Measurements from ENCODE around the gene TBX2. TPM values are rescaled to one million over a fixed set of nuclear protein-coding genes. Genes with fewer than 3 reads are reported as not detected.

The TBX2 gene
- total RNA-seq, 2 experiments from 2014 or later: 0.06 TPM; not detected in 1

DNA sequence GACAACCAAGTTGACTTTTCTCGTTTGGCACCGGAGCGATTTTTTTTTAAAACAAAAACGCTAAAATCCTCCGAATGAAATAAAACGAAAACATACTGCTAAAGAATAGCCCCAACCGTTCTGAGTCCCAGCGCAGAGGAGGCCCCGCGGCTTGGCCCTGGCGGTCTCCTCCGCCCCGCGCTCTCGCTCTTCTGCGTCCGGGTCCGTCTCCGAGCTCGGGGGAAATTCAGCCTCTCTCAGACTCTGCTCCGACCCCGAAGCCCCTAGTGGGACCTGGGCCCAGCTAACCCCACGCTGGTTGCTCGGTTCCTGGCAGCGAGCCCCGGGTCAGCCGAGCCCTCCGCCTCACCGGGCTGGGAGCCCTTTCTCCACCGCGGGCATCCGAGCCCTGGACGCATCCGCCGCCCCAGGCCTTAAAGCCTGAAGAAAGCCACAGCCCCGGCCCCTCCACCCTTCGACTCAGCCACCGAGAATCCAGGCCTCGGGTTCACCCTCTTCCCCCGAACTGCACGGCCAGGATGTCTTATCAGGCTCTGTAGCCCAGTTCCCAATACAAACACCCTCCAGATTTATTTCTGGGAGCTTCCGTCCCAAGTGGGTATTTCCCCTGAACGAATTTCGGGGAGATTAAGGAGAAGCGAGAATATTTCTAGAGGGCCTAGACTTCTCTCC is 1.2 kb downstream of the TBX2 start:
- Histone ChIP-seq H3K4me1 (ENCODE audit: insufficient read depth, low read length) (peaks cover 80% of the 10 kb centered on the region), H3K27me3 (ENCODE audit: control insufficient read depth in 1 of 2, insufficient read depth in 2 of 2, low read length in 2 of 2) (peaks cover 75 to 87% of the 10 kb centered on the region in 2 experiments), H3K9me3 (ENCODE audit: control insufficient read depth in 1 of 2, insufficient read depth in 1 of 2, low read length in 2 of 2) (peaks cover 0 to 53% of the 10 kb centered on the region in 2 experiments), H3K27ac (ENCODE audit: low read depth in 1 of 2, low read length in 2 of 2) (no peak overlapping the region), H3K36me3 (ENCODE audit: insufficient read depth, low read length) (no peaks in the 10 kb centered on the region), H3K4me3 (ENCODE audit: low read length) (peak overlapping the region; percentile 10)
- H3K4me3 Mint-ChIP-seq: peak overlapping the region; percentile 71
- ChIA-PET CTCF (no interaction called here), POLR2A (no interaction called here)
- H3K9me3 Mint-ChIP-seq: no peaks in the 10 kb centered on the region
- peaks cover 48% of the 10 kb centered on the region for H3K4me1 Mint-ChIP-seq (ENCODE audit: low read depth)
- no peak for ATAC-seq (ENCODE audit: poor library complexity)
- DNase-seq: peak in 1 of 14 experiments; percentile 15
- intact Hi-C loops (cut with DNase I, micrococcal nuclease): loop anchor here in 1 of 2 experiments (10.0 kb wide), 2 partner anchors 266 to 676 kb away; no protein-coding TSS in a partner anchor
- H3K27ac Mint-ChIP-seq: no peak overlapping the region
- TF ChIP-seq, protein P1, sequence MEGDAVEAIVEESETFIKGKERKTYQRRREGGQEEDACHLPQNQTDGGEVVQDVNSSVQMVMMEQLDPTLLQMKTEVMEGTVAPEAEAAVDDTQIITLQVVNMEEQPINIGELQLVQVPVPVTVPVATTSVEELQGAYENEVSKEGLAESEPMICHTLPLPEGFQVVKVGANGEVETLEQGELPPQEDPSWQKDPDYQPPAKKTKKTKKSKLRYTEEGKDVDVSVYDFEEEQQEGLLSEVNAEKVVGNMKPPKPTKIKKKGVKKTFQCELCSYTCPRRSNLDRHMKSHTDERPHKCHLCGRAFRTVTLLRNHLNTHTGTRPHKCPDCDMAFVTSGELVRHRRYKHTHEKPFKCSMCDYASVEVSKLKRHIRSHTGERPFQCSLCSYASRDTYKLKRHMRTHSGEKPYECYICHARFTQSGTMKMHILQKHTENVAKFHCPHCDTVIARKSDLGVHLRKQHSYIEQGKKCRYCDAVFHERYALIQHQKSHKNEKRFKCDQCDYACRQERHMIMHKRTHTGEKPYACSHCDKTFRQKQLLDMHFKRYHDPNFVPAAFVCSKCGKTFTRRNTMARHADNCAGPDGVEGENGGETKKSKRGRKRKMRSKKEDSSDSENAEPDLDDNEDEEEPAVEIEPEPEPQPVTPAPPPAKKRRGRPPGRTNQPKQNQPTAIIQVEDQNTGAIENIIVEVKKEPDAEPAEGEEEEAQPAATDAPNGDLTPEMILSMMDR (IDR thresholded peaks at IDR 0.05): no peak
- no peaks in the 10 kb centered on the region for H3K36me3 Mint-ChIP-seq (ENCODE audit: low read depth)
- peaks cover 54% of the 10 kb centered on the region for H3K27me3 Mint-ChIP-seq

GRCh38 chr17:61401389-61402072 is 1.9 kb downstream of the TBX2 start:
- H3K27me3 ChIP-seq (ENCODE audit: control insufficient read depth in 1 of 2, insufficient read depth in 2 of 2, low read length in 2 of 2): peaks cover 77 to 87% of the 10 kb centered on the region in 2 experiments
- DNase-seq: peak in 1 of 14 experiments; percentile 16
- ChIA-PET CTCF (no interaction called here), POLR2A (no interaction called here)
- no peaks in the 10 kb centered on the region for H3K36me3 ChIP-seq (ENCODE audit: insufficient read depth, low read length)
- no peak overlapping the region for H3K4me3 ChIP-seq (ENCODE audit: low read length)
- Mint-ChIP-seq H3K27me3 (peaks cover 59% of the 10 kb centered on the region), H3K27ac (no peak overlapping the region), H3K9me3 (no peaks in the 10 kb centered on the region), H3K4me1 (ENCODE audit: low read depth) (peaks cover 52% of the 10 kb centered on the region), H3K36me3 (ENCODE audit: low read depth) (no peaks in the 10 kb centered on the region), H3K4me3 (peak overlapping the region; percentile 71)
- peaks cover 75% of the 10 kb centered on the region for H3K4me1 ChIP-seq (ENCODE audit: insufficient read depth, low read length)
- H3K9me3 ChIP-seq (ENCODE audit: control insufficient read depth in 1 of 2, insufficient read depth in 1 of 2, low read length in 2 of 2): peaks cover 0 to 46% of the 10 kb centered on the region in 2 experiments
- H3K27ac ChIP-seq (ENCODE audit: low read depth in 1 of 2, low read length in 2 of 2): no peak overlapping the region
- TF ChIP-seq, protein P1 (IDR thresholded peaks at IDR 0.05): no peak
- intact Hi-C loops (cut with DNase I, micrococcal nuclease): loop anchor here in 1 of 2 experiments (10.0 kb wide), 2 partner anchors 267 to 677 kb away; no protein-coding TSS in a partner anchor
- ATAC-seq (ENCODE audit: poor library complexity): no peak

- H3K27me3 ChIP-seq (ENCODE audit: control insufficient read depth in 1 of 2, insufficient read depth in 2 of 2, low read length in 2 of 2): peaks cover 79 to 87% of the 10 kb centered on the region in 2 experiments
- CTCF ChIA-PET: interaction anchor here (2.1 kb wide), 1 partner anchor 10 kb away, joined by 6 read pairs; no protein-coding TSS in a partner anchor
- TF ChIP-seq, protein P1 (IDR thresholded peaks at IDR 0.05): no peak
- intact Hi-C loops (cut with DNase I, micrococcal nuclease): loop anchor here in 1 of 2 experiments (10.0 kb wide), 2 partner anchors 267 to 677 kb away; no protein-coding TSS in a partner anchor
- Mint-ChIP-seq H3K36me3 (ENCODE audit: low read depth) (no peaks in the 10 kb centered on the region), H3K27ac (no peak overlapping the region), H3K27me3 (peaks cover 64% of the 10 kb centered on the region), H3K9me3 (no peaks in the 10 kb centered on the region), H3K4me1 (ENCODE audit: low read depth) (peaks cover 52% of the 10 kb centered on the region), H3K4me3 (peak overlapping the region; percentile 69)
- no peak overlapping the region for H3K27ac ChIP-seq (ENCODE audit: low read depth in 1 of 2, low read length in 2 of 2)
- ATAC-seq (ENCODE audit: poor library complexity) (no peak), DNase-seq (peak in 1 of 14 experiments; percentile 16)
- H3K36me3 ChIP-seq (ENCODE audit: insufficient read depth, low read length): no peaks in the 10 kb centered on the region
- H3K9me3 ChIP-seq (ENCODE audit: control insufficient read depth in 1 of 2, insufficient read depth in 1 of 2, low read length in 2 of 2): peaks cover 0 to 43% of the 10 kb centered on the region in 2 experiments
- no peak overlapping the region for H3K4me3 ChIP-seq (ENCODE audit: low read length)
- POLR2A ChIA-PET: interaction anchor here (0.6 kb wide), 1 partner anchor 95 kb away, joined by 4 read pairs; no protein-coding TSS in a partner anchor
- peaks cover 72% of the 10 kb centered on the region for H3K4me1 ChIP-seq (ENCODE audit: insufficient read depth, low read length)
Measured at GRCh38 chr17:61402073-61402541, 2.5 kb downstream of the TBX2 start.

All from CD4-positive, alpha-beta T cell (primary cell).